WTC11 (cell line): ENCODE data around the gene POC1A.

ENCODE experiments used
- ESRRA ChIP-seq: sonication (generic); formaldehyde crosslinking; IDR thresholded peaks from 2 replicates; pipeline ENCODE4 v1.8.1; 2022; ENCODE audit warnings: mild to moderate bottlenecking, missing genetic modification reagents, borderline replicate concordance
- FOXJ3 ChIP-seq: sonication (generic); formaldehyde crosslinking; IDR thresholded peaks from 2 replicates; pipeline ENCODE4 v1.9.0; 2021; ENCODE audit warnings: missing genetic modification reagents, mild to moderate bottlenecking, borderline replicate concordance
- TF ChIP-seq, protein P1 (sequence below): sonication (generic); formaldehyde crosslinking; IDR thresholded peaks from 2 replicates; pipeline ENCODE4 v1.8.0; 2022; ENCODE audit warnings: mild to moderate bottlenecking, missing genetic modification reagents
- TF ChIP-seq, protein P2 (sequence below): fragments of 200-600 bp; IDR thresholded peaks from 2 replicates; pipeline ENCODE4 v1.8.0; 2022; ENCODE audit warnings: antibody characterized with exemption
- TF ChIP-seq, protein P3 (sequence below): sonication (generic); formaldehyde crosslinking; IDR thresholded peaks from 2 replicates; pipeline ENCODE4 v1.8.1; 2023; ENCODE audit warnings: mild to moderate bottlenecking, missing genetic modification reagents, moderate library complexity

GRCh38 chr3:52174896-52175295, 20.7 kb upstream of the POC1A start:
- TF ChIP-seq, protein P1, sequence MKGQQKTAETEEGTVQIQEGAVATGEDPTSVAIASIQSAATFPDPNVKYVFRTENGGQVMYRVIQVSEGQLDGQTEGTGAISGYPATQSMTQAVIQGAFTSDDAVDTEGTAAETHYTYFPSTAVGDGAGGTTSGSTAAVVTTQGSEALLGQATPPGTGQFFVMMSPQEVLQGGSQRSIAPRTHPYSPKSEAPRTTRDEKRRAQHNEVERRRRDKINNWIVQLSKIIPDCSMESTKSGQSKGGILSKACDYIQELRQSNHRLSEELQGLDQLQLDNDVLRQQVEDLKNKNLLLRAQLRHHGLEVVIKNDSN, result no peak
- TF ChIP-seq, protein P2, sequence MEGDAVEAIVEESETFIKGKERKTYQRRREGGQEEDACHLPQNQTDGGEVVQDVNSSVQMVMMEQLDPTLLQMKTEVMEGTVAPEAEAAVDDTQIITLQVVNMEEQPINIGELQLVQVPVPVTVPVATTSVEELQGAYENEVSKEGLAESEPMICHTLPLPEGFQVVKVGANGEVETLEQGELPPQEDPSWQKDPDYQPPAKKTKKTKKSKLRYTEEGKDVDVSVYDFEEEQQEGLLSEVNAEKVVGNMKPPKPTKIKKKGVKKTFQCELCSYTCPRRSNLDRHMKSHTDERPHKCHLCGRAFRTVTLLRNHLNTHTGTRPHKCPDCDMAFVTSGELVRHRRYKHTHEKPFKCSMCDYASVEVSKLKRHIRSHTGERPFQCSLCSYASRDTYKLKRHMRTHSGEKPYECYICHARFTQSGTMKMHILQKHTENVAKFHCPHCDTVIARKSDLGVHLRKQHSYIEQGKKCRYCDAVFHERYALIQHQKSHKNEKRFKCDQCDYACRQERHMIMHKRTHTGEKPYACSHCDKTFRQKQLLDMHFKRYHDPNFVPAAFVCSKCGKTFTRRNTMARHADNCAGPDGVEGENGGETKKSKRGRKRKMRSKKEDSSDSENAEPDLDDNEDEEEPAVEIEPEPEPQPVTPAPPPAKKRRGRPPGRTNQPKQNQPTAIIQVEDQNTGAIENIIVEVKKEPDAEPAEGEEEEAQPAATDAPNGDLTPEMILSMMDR, result no peak
- TF ChIP-seq, protein P3, sequence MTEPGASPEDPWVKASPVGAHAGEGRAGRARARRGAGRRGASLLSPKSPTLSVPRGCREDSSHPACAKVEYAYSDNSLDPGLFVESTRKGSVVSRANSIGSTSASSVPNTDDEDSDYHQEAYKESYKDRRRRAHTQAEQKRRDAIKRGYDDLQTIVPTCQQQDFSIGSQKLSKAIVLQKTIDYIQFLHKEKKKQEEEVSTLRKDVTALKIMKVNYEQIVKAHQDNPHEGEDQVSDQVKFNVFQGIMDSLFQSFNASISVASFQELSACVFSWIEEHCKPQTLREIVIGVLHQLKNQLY, result no peak
- TF ChIP-seq ESRRA (CRISPR knock-in tag) (no peak), FOXJ3 (CRISPR knock-in tag) (no peak)
